ENCODE data around the gene TBX15. TPM values are rescaled to one million over a fixed set of nuclear protein-coding genes. Genes with fewer than 3 reads are reported as not detected.
A peak's percentile ranks its signal among the peaks of the same experiment; 100 is the strongest.

Gene TBX15
- total and polyA plus RNA-seq, 9 of the 15 experiments (the other 6 are each of a cell fraction or from before 2014, with no cell fraction given): 0.03 to 3.4 (median 2.3) TPM

DNA sequence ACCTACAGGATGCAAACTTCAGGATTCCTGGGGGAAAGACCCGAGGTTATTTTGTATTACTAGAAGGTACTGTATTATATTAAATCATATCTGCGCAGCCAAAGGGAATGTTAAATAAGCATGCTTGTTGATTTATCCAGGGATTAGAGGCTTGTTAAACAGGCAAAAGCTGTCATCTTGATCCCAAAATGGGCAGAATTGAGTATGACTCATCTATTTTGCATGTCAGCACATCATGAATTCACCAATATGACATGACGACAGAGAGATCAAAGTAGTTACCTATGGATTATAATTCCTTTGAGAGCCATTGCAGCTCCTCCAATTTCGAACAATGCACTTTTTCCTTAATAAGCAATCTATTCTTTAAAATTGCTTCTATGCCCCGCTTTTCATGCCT, 66.1 kb downstream of the TBX15 start:
- no peak overlapping the region for H3K9ac ChIP-seq (ENCODE audit: insufficient read depth in 1 of 2, low read depth in 2 of 2, low read length in 2 of 2)
- H3K4me1 ChIP-seq (replicated peaks in 1 of 2; ENCODE audit: control insufficient read depth in 2 of 2, insufficient read depth in 2 of 2, low read length in 2 of 2): no peaks in the 10 kb centered on the region; a peak in 1 of 5 replicates
- H3K4me2 ChIP-seq (ENCODE audit: insufficient read depth, low read length): no peak overlapping the region
- H3K9me3 ChIP-seq (replicated peaks; ENCODE audit: control insufficient read depth, insufficient read depth, low read depth, low read length): no peaks in the 10 kb centered on the region
- no peaks in the 10 kb centered on the region for H3K27me3 ChIP-seq (ENCODE audit: control insufficient read depth in 2 of 2, insufficient read depth in 2 of 2, low read length in 2 of 2)
- no peak overlapping the region for H3K4me3 ChIP-seq
- no peaks in the 10 kb centered on the region for H3K9me1 ChIP-seq (ENCODE audit: control insufficient read depth, insufficient read depth, low read length)
- H3K79me2 ChIP-seq (ENCODE audit: control insufficient read depth, insufficient read depth, low read length): no peaks in the 10 kb centered on the region
- no peak for FAIRE-seq
- BruUV-seq (replicated peaks): no TSS peak
- CTCF ChIA-PET (ENCODE audit: low intra/inter-chr PET ratio): no interaction called here
- no peak overlapping the region for H3K27ac ChIP-seq (ENCODE audit: extremely low read depth, low read depth, low read length)
- ATAC-seq: no peak
- intact Hi-C loops (cut with micrococcal nuclease): no loop called here
- no peaks in the 10 kb centered on the region for H3K36me3 ChIP-seq (ENCODE audit: control insufficient read depth, insufficient read depth, low read length)
- no peaks in the 10 kb centered on the region for H4K20me1 ChIP-seq (replicated peaks; ENCODE audit: control insufficient read depth, insufficient read depth, low read length)
- 12% methylated on average over 5 of the region's 5 CpGs for WGBS (ENCODE audit: insufficient coverage, low coverage, missing lambda C conversion rate)
- in situ Hi-C loops (cut with MboI): no loop called here
- no peak overlapping the region for H2AFZ ChIP-seq (ENCODE audit: low read depth, low read length)
- TF ChIP-seq TCF7 (IDR thresholded peaks at IDR 0.05; ENCODE audit: borderline replicate concordance) (no peak), MEIS2 (IDR thresholded peaks at IDR 0.05; ENCODE audit: partially characterized antibody) (peak; percentile 50), JUNB (CRISPR knock-in tag; conservative IDR thresholded peaks at IDR 0.05) (0 out of 2 replicates have a peak, but pooled peaks have one; percentile 65), C11orf30 (IDR thresholded peaks at IDR 0.05; ENCODE audit: low read depth) (peak; percentile 42; the same call in 1 of the 2 replicates), ZNF146 (CRISPR knock-in tag; IDR thresholded peaks at IDR 0.05; ENCODE audit: unreplicated experiment) (no peak), NFE2 (IDR thresholded peaks at IDR 0.05; ENCODE audit: low read depth) (peak; percentile 29; the same call in 1 of the 2 replicates), ZBED1 (IDR thresholded peaks at IDR 0.05) (no peak), CSDE1 (IDR thresholded peaks at IDR 0.05) (no peak), JUND (IDR thresholded peaks at IDR 0.05; ENCODE audit: borderline replicate concordance, low read depth, low read length) (peak; percentile 22; the same call in 1 of the 2 replicates), JUND (tag; IDR thresholded peaks at IDR 0.05; ENCODE audit: borderline replicate concordance, low read depth, low read length) (no peak), NFE2L1 (tag; IDR thresholded peaks at IDR 0.05; ENCODE audit: borderline replicate concordance, low read depth) (0 out of 2 replicates have a peak, but pooled peaks have one; percentile 9), MAFG (tag; conservative IDR thresholded peaks at IDR 0.05) (peak; percentile 35; the same call in 1 of the 2 replicates)
- TF ChIP-seq, protein P1, sequence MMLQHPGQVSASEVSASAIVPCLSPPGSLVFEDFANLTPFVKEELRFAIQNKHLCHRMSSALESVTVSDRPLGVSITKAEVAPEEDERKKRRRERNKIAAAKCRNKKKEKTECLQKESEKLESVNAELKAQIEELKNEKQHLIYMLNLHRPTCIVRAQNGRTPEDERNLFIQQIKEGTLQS (IDR thresholded peaks at IDR 0.05): peak; percentile 53; the same call in 1 of the 2 replicates
- TF ChIP-seq, protein P1 (CRISPR knock-in tag; conservative IDR thresholded peaks at IDR 0.05): no peak
- TF ChIP-seq, protein P2, sequence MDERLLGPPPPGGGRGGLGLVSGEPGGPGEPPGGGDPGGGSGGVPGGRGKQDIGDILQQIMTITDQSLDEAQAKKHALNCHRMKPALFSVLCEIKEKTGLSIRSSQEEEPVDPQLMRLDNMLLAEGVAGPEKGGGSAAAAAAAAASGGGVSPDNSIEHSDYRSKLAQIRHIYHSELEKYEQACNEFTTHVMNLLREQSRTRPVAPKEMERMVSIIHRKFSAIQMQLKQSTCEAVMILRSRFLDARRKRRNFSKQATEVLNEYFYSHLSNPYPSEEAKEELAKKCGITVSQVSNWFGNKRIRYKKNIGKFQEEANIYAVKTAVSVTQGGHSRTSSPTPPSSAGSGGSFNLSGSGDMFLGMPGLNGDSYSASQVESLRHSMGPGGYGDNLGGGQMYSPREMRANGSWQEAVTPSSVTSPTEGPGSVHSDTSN (CRISPR knock-in tag; IDR thresholded peaks at IDR 0.05; ENCODE audit: low read depth): no peak
- TF ChIP-seq, protein P2 (tag; conservative IDR thresholded peaks at IDR 0.05; ENCODE audit: low read depth): peak; percentile 61; the same call in 1 of the 2 replicates
- POLR2A ChIA-PET: interaction anchor here (1.1 kb wide), 1 partner anchor 9 kb away, joined by 4 read pairs; no protein-coding TSS in a partner anchor
- no peak for DNase-seq (ENCODE audit: extremely low read depth in 1 of 4, low spot score in 3 of 4)
